GM11168 (cell line): ENCODE data around the gene PARVG.

Experiments
- in situ Hi-C: fragments of 300-500 bp; cut with MboI; formaldehyde crosslinking; loops from one replicate; pipeline ENCODE4 v1.12.0; 2022; ENCODE audit warnings: low sequenced_read_pairs; ENCODE audit not compliant: unreplicated experiment

PARVG gene

DNA sequence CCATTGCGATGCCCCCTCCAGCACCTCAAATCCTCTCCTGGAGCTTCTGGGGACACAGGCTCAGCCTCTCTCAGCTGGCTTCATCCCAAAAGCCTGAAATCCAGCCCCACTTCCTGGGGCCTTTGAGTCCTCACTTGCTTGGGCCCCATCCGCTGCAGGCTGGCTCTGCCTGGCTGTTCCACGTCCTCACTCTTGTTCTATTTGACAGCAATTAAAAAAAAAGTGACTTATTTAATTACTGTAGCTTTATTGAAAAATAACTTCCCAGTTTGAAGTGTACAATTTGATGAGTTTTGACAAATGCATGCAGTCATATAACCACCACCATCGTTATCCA lies 27.2 kb downstream of the PARVG start:
- in situ Hi-C loops: no loop called here

- in situ Hi-C loops: no loop called here
Observed at GRCh38 chr22:44209343-44209742, 28.6 kb downstream of the PARVG start.

GRCh38 chr22:44210722-44211121 lies 30.0 kb downstream of the PARVG start:
- in situ Hi-C loops: no loop called here

DNA sequence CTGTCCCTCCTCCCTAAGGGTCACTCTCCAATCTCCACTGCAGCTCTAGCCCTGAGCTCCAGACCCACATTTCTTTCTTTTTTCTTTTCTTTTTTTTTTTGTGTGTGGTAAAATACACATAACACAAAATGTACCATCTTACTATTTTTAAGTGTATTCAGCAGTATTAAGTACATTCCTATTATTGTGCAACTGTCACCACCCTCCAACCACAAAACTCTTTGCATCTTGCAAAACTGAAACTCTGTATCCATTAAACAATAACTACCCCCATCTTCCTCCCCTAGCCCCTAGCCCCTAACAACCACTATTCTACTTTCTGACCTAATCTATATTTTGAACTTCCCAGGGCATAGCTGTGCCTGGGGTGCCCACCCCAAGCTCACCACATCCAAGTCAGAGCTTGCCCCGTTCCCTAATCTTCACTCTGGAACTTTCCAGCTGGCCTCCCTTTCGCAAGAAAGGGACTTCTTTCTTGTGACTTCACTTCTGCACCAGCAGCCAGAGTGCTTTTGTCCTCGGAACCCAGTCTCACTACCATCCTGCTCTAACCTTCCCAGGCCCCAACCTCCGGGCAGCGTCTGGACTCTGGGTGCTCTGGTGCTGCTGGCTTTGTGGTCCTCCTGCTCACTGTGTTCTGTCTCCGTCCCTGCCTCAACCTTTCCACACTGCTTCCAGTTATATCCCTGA lies 30.7 kb downstream of the PARVG start:
- in situ Hi-C loops: no loop called here

- in situ Hi-C loops: no loop called here
Observed at GRCh38 chr22:44211946-44212930, 31.5 kb downstream of the PARVG start.

DNA sequence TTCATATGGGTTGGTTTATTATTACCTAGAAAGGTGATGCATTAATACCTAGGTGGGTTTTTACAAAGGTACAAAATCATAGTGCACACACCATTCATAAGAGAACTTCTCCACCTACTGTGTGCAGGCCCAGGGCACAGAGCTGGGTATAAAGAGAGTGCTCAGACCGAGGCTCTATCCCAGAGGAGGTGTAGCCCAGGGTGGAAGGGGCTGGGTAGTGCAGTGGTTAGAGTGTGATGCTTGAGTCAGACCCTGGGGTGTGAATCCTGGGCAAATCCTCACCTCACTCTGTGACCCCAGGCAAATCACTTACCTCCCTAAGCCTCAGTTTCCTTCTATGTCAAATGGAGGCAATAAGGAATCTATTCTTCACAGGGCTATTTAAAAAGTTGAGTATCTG lies 32.2 kb downstream of the PARVG start:
- in situ Hi-C loops: no loop called here

- in situ Hi-C loops: no loop called here
Observed at GRCh38 chr22:44213489-44214043, 32.8 kb downstream of the PARVG start.

DNA sequence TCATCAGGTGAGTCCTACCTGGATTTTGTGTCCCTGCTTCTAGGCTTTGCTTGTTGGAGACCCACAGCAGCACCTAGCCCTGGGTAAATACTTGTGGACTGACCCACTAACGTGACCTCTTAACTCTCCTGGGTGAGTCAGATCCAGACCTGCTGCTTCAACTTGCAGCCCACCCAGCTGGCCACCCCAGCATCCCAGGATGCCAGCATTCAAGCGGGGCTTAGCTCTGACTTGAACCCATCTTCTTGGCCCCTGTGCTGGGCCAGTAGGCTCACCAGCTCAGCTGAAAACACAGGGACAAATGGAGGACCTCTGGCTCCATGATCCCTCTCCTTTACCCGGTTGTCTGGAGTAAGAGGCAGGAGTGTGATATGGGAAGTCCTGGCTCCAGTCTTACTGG lies 33.5 kb downstream of the PARVG start:
- in situ Hi-C loops: no loop called here

DNA sequence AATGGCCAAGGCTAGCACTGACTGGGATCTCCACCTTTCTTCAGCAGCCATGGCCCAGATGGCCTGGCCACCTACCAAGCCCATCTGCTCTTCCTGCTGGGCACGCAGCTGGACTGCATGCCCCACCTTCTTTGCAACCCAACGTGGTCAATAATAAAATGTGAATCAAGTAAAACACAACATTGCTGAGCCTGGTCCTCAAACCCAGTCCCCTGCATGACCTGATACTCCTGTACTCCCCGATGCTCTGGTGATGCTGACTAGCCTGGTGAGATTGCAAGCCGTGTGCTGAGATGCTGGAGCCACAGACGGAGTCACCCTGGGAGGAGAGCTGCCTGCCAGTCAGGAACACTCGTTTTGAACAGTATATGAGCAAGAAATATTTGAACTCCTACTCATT lies 34.0 kb downstream of the PARVG start:
- in situ Hi-C loops: no loop called here

DNA sequence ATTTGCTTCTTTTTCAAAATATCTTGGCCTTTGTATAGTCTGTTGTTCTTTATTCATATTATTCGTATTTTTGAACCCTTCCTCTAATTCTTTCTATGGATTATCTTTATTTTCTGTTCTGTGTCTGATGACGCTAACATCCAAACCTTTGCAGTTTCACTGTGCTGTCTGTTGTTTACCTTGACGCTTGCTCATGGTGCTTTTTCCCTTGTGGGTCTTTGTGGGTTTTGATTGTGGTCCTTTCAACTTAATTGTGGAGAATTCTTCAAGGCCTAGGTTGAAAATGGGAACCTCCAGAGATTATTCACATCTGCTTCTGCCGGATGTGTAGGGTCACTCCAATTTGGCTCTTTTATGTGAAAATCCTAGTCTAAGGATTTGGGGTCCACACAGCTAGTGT lies 34.6 kb downstream of the PARVG start:
- in situ Hi-C loops: no loop called here

- in situ Hi-C loops: no loop called here
Observed at GRCh38 chr22:44217346-44217745, 36.6 kb downstream of the PARVG start.

GRCh38 chr22:44218071-44218470 lies 37.3 kb downstream of the PARVG start:
- in situ Hi-C loops: no loop called here

- in situ Hi-C loops: no loop called here
Observed at GRCh38 chr22:44219101-44219870, 38.6 kb downstream of the PARVG start.

GRCh38 chr22:44220727-44221680 lies 40.3 kb downstream of the PARVG start:
- in situ Hi-C loops: no loop called here

- in situ Hi-C loops: no loop called here
Observed at GRCh38 chr22:44221710-44222475, 41.2 kb downstream of the PARVG start.

- in situ Hi-C loops: no loop called here
Observed at GRCh38 chr22:44224166-44224565, 43.4 kb downstream of the PARVG start.

DNA sequence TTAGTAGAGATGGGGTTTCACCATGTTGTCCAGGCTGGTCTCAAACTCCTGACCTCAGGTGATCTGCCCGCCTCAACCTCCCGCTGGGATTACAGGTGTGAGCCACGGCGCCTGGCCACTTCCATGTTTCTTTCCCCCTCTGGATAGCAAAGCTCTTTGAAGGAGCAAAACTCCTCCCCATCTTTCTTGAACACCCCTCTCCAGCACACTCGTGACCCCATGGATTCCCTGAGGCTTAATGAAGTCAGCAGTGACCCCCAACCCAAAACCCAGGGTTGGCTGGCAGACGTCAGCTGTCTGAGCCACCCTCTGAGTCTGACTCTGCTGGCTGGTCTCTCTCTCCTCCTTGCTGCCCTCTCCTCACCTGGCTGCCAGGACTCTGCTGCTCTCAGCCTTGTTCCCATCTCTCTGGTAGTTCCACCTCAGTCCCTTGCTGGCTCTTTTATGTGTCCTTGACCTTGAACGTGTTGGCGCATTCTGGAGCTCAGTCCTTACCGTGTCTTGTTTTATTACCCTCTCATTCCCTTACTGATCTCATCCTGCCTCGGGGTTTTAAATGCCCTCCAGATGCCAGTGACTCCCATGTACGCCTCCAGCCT lies 44.5 kb downstream of the PARVG start:
- in situ Hi-C loops: no loop called here

- in situ Hi-C loops: no loop called here
Observed at GRCh38 chr22:44225812-44226211, 45.1 kb downstream of the PARVG start.
